Hepatocyte (in vitro differentiated cells): ENCODE results near the gene SGCA. TPM values are rescaled to one million over a fixed set of nuclear protein-coding genes. Genes with fewer than 3 reads are reported as not detected.

Experiments used
- DNase-seq: peaks from one replicate; pipeline ENCODE4 v3.0.0-alpha.2; 2016; ENCODE audit warnings: low spot score
- H2AFZ ChIP-seq: fragments of 200-600 bp; sonication (generic); 2 replicates; pipeline ENCODE4 v1.6.0; 2016; ENCODE audit warnings: antibody characterized with exemption, mild to moderate bottlenecking
- H3K27ac ChIP-seq: fragments of 200-600 bp; sonication (generic); 2 replicates; pipeline ENCODE4 v1.5.1; 2016; ENCODE audit warnings: mild to moderate bottlenecking
- H3K27me3 ChIP-seq: fragments of 200-600 bp; sonication (generic); 2 replicates; pipeline ENCODE4 v1.6.1; 2016
- H3K36me3 ChIP-seq: fragments of 200-600 bp; sonication (generic); replicated peaks from 2 replicates; pipeline ENCODE4 v1.5.1; 2016; ENCODE audit warnings: low read depth; ENCODE audit not compliant: insufficient read depth
- H3K4me1 ChIP-seq: fragments of 200-600 bp; sonication (generic); 2 replicates; pipeline ENCODE4 v1.5.1; 2016; ENCODE audit warnings: mild to moderate bottlenecking, moderate library complexity; ENCODE audit not compliant: insufficient read depth
- H3K4me2 ChIP-seq: fragments of 200-600 bp; sonication (generic); 2 replicates; pipeline ENCODE4 v1.6.0; 2016
- H3K4me3 ChIP-seq: fragments of 200-600 bp; sonication (generic); 2 replicates; pipeline ENCODE4 v1.5.1; 2016; ENCODE audit warnings: mild to moderate bottlenecking
- H3K79me2 ChIP-seq: fragments of 200-600 bp; sonication (generic); 2 replicates; pipeline ENCODE4 v1.6.0; 2017; ENCODE audit warnings: mild to moderate bottlenecking
- H3K9me2 ChIP-seq: fragments of 200-600 bp; sonication (generic); replicated peaks from 2 replicates; pipeline ENCODE4 v1.6.0; 2017; ENCODE audit warnings: mild to moderate bottlenecking; ENCODE audit not compliant: insufficient read depth
- H3K9me3 ChIP-seq: fragments of 200-600 bp; sonication (generic); 2 replicates; pipeline ENCODE4 v1.5.1; 2016; ENCODE audit warnings: low read depth, mild to moderate bottlenecking
- H4K20me1 ChIP-seq: fragments of 200-600 bp; sonication (generic); 2 replicates; pipeline ENCODE4 v1.6.0; 2016; ENCODE audit warnings: mild to moderate bottlenecking; ENCODE audit not compliant: insufficient read depth, poor library complexity, severe bottlenecking
- CTCF ChIP-seq: fragments of 200-600 bp; sonication (generic); IDR thresholded peaks from 2 replicates; pipeline ENCODE4 v1.5.1; 2016; ENCODE audit warnings: antibody characterized with exemption, mild to moderate bottlenecking; ENCODE audit not compliant: poor library complexity
- EZH2 ChIP-seq: fragments of 200-600 bp; sonication (generic); IDR thresholded peaks from 2 replicates; pipeline ENCODE4 v1.6.1; 2016; ENCODE audit warnings: antibody characterized with exemption, mild to moderate bottlenecking, borderline replicate concordance
- EZH2phosphoT487 ChIP-seq: fragments of 200-600 bp; sonication (generic); IDR thresholded peaks from one replicate; pipeline ENCODE4 v1.6.1; 2018; ENCODE audit warnings: antibody characterized with exemption, mild to moderate bottlenecking, low read depth, moderate library complexity; ENCODE audit not compliant: unreplicated experiment, severe bottlenecking
- WGBS: methylation state at CpG from one replicate; pipeline ENCODE4 v1.1.6; 2016; ENCODE audit warnings: low lambda C conversion rate; ENCODE audit errors: missing lambda C conversion rate; 5-methylcytosine and 5-hydroxymethylcytosine counted together
- polyA plus RNA-seq: library from polyadenylated mRNA; unstranded; fragments of >200 nt; fragmentation: Nextera tagmentation; extraction: Ambion mirVana; gene quantifications from 2 replicates; pipeline ENCODE4 v1.2.1, GENCODE V29; 2016
- total RNA-seq: library from RNA; depleted of rRNA; stranded (reverse); fragments of >200 nt; gene quantifications from 2 replicates; pipeline ENCODE4 v1.2.3, GENCODE V29; 2014

Gene SGCA
- total and polyA plus RNA-seq, 2 experiments from 2014 or later, result 0.37 to 2.2 TPM

DNA sequence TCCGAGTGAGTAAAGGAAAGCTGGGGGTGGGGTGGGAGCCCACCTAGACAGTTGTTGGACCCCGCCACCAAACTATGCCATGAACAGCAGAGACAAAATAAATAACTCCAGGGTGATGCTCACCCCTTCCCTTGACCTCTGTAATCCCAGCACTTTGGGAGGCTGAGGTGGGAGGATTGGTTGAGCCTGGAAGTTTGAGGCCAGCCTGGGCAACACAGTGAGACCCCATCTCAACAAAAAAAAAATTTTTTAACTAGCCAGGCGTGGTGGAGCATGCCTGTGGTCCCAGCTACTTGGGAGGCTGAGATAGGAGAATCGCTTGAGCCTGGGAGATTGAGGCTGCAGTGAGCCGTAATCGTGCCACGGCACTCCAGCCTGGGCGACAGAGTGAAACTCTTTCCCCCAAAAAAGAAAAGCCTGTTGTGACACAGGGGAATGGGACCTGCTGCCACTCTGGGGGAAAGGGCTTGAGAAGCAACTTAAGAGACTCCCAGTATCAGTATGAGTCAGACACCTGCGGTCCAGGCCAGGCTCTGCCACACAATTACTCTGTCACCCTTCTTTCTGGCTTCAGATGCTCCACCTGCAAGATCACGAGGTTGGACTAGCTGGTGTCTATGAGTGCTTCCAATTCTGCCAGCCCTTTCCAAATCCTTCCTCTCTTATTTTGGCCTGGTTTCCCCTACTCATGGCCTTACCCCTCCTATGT, 5.0 kb downstream of the SGCA start:
- no peak overlapping the region for H3K4me2 ChIP-seq
- H3K4me3 ChIP-seq, result no peak overlapping the region
- WGBS, result 91% methylated on average over 10 of the region's 10 CpGs
- DNase-seq, result no peak
- no peak overlapping the region for H3K27ac ChIP-seq
- no peaks in the 10 kb centered on the region for H3K9me3 ChIP-seq
- H3K27me3 ChIP-seq, result no peaks in the 10 kb centered on the region
- TF ChIP-seq EZH2 (no peak), EZH2phosphoT487 (no peak), CTCF (no peak)
- no peaks in the 10 kb centered on the region for H3K79me2 ChIP-seq
- H4K20me1 ChIP-seq, result no peaks in the 10 kb centered on the region
- H2AFZ ChIP-seq, result no peak overlapping the region
- H3K9me2 ChIP-seq, result no peaks in the 10 kb centered on the region
- peaks cover 16% of the 10 kb centered on the region for H3K4me1 ChIP-seq
- no peaks in the 10 kb centered on the region for H3K36me3 ChIP-seq

DNA sequence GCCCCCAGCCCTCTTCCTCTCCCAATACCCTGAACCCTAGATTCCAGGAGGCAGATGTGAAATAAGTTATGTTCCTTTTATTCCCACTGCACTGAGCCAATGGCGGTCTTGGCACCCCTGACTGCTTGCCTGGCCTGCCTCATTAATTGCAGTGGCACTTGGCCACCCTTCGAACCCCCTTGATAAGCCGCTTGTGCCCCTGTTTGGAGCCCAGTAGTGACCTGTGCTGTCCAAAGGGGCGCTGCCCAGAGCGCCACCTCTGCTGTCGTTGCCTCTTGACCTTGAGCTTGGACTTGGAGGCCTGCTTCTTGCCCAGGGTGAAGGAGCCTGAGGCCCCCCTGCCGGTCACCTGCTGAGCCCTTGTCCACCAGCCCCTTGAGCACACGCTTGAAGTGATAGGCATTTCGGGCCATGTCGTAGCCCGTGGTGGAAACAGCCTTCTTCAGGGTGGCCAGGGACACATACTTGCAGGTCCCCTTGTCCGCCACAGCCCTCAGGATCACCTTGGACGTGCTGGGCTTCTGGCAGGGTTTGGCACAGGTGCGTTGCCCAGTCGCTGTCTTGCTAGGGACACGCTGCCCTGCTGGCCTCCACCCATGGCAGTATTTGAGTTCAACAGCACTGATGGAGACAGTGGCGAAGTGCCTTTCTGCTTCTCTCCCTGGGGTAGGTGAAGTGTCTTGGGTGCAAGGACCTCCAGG, 5.7 kb downstream of the SGCA start:
- no peaks in the 10 kb centered on the region for H3K27me3 ChIP-seq
- H2AFZ ChIP-seq, result no peak overlapping the region
- no peak overlapping the region for H3K4me3 ChIP-seq
- H4K20me1 ChIP-seq, result no peaks in the 10 kb centered on the region
- no peaks in the 10 kb centered on the region for H3K9me2 ChIP-seq
- 94% methylated on average over 17 of the region's 17 CpGs for WGBS
- H3K4me1 ChIP-seq, result peaks cover 21% of the 10 kb centered on the region
- no peaks in the 10 kb centered on the region for H3K79me2 ChIP-seq
- no peak for TF ChIP-seq CTCF
- TF ChIP-seq EZH2, result no peak
- TF ChIP-seq EZH2phosphoT487, result no peak
- no peak for DNase-seq
- no peak overlapping the region for H3K4me2 ChIP-seq
- H3K36me3 ChIP-seq, result no peaks in the 10 kb centered on the region
- H3K9me3 ChIP-seq, result no peaks in the 10 kb centered on the region
- no peak overlapping the region for H3K27ac ChIP-seq

DNA sequence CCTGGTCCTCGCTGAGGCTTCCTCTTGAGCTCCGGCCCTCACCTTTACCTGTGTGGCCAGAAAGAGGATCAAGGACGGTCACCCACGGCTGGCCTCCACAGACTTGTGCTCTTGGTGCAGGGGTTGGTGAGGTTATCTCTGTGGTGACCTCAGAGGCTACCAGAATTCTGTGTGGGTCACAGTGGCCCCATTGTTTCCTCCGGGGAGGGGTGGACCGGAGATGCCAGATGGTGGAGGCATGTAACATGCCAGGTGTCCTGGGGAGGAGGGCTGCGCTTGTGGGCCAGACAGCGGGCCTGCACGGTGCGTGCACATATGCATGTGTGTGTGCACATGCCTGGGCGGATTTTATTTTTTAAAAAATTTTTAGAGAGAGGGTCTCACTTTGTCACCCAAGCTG, 6.3 kb downstream of the SGCA start:
- peaks cover 27% of the 10 kb centered on the region for H3K4me1 ChIP-seq

More for the DNA sequence above, 6.3 kb downstream of the SGCA start:
- Histone ChIP-seq H3K4me2 (no peak overlapping the region), H4K20me1 (no peaks in the 10 kb centered on the region), H3K9me2 (no peaks in the 10 kb centered on the region), H3K27me3 (no peaks in the 10 kb centered on the region), H3K79me2 (no peaks in the 10 kb centered on the region), H3K36me3 (no peaks in the 10 kb centered on the region), H3K27ac (peak overlapping the region; percentile 83), H2AFZ (no peak overlapping the region), H3K4me3 (no peak overlapping the region), H3K9me3 (no peaks in the 10 kb centered on the region)
- TF ChIP-seq CTCF, result no peak
- TF ChIP-seq EZH2phosphoT487, result no peak
- TF ChIP-seq EZH2, result no peak
- no peak for DNase-seq
- 94% methylated on average over 11 of the region's 11 CpGs for WGBS
